Mesothelial cell of epicardium (in vitro differentiated cells): Measurements from ENCODE around the gene SHC1. TPM values are rescaled to one million over a fixed set of nuclear protein-coding genes. Genes with fewer than 3 reads are reported as not detected.

Experiments used
- DNase-seq, 2 experiments: peaks; one replicate each; pipeline ENCODE4 v3.0.0; 2021; ENCODE audit warnings: low spot score in 2 of 2; ENCODE audit not compliant: unreplicated experiment in 2 of 2
- H3K27ac Mint-ChIP-seq: 2 replicates; pipeline ENCODE4 v1.8.0; 2021; ENCODE audit warnings: mixed read lengths
- H3K27me3 Mint-ChIP-seq: 2 replicates; pipeline ENCODE4 v1.8.0; 2021; ENCODE audit warnings: low read depth, mixed read lengths
- H3K36me3 Mint-ChIP-seq: 2 replicates; pipeline ENCODE4 v1.8.0; 2021; ENCODE audit warnings: mixed read lengths
- H3K4me1 Mint-ChIP-seq: 2 replicates; pipeline ENCODE4 v1.8.0; 2021; ENCODE audit warnings: mixed read lengths
- H3K4me3 Mint-ChIP-seq: 2 replicates; pipeline ENCODE4 v1.8.0; 2021; ENCODE audit warnings: mild to moderate bottlenecking, moderate library complexity, mixed read lengths
- H3K9me3 Mint-ChIP-seq: 2 replicates; pipeline ENCODE4 v1.8.0; 2021; ENCODE audit warnings: mixed read lengths
- CTCF ChIP-seq: fragments of 200-600 bp; sonication (generic); IDR thresholded peaks from one replicate; pipeline ENCODE4 v1.5.0; 2021; ENCODE audit warnings: antibody characterized with exemption; ENCODE audit not compliant: unreplicated experiment
- total RNA-seq: library from RNA; stranded (reverse); gene quantifications from 3 replicates; pipeline ENCODE4 v1.2.1, GENCODE V29; 2021

Gene SHC1
- total RNA-seq, 1 donor from 2014 or later, result 115 TPM

GRCh38 chr1:155012776-155013602, 42.4 kb upstream of the SHC1 start:
- H3K27me3 Mint-ChIP-seq, result no peaks in the 10 kb centered on the region
- no peak for DNase-seq
- no peak for TF ChIP-seq CTCF
- no peaks in the 10 kb centered on the region for H3K9me3 Mint-ChIP-seq
- peaks cover 18% of the 10 kb centered on the region for H3K4me1 Mint-ChIP-seq
- H3K36me3 Mint-ChIP-seq, result no peaks in the 10 kb centered on the region
- H3K27ac Mint-ChIP-seq, result no peak overlapping the region
- no peak overlapping the region for H3K4me3 Mint-ChIP-seq

GRCh38 chr1:155012026-155012546, 41.5 kb upstream of the SHC1 start:
- peaks cover 16% of the 10 kb centered on the region for H3K4me1 Mint-ChIP-seq

GRCh38 chr1:155011437-155012025, 41.0 kb upstream of the SHC1 start:
- H3K27me3 Mint-ChIP-seq, result no peaks in the 10 kb centered on the region
- H3K4me1 Mint-ChIP-seq, result peaks cover 16% of the 10 kb centered on the region
- no peak overlapping the region for H3K27ac Mint-ChIP-seq

More at GRCh38 chr1:155012026-155012546, 41.5 kb upstream of the SHC1 start:
- H3K27me3 Mint-ChIP-seq, result no peaks in the 10 kb centered on the region
- DNase-seq, result no peak
- no peaks in the 10 kb centered on the region for H3K9me3 Mint-ChIP-seq
- no peak overlapping the region for H3K4me3 Mint-ChIP-seq
- TF ChIP-seq CTCF, result no peak
- no peak overlapping the region for H3K27ac Mint-ChIP-seq
- H3K36me3 Mint-ChIP-seq, result no peaks in the 10 kb centered on the region

GRCh38 chr1:155011004-155011416, 40.5 kb upstream of the SHC1 start:
- no peaks in the 10 kb centered on the region for H3K27me3 Mint-ChIP-seq
- no peak overlapping the region for H3K27ac Mint-ChIP-seq

More at GRCh38 chr1:155011437-155012025, 41.0 kb upstream of the SHC1 start:
- TF ChIP-seq CTCF, result no peak
- Mint-ChIP-seq H3K36me3 (no peaks in the 10 kb centered on the region), H3K4me3 (no peak overlapping the region), H3K9me3 (no peaks in the 10 kb centered on the region)
- no peak for DNase-seq

More at GRCh38 chr1:155011004-155011416, 40.5 kb upstream of the SHC1 start:
- peaks cover 16% of the 10 kb centered on the region for H3K4me1 Mint-ChIP-seq
- no peaks in the 10 kb centered on the region for H3K36me3 Mint-ChIP-seq
- no peaks in the 10 kb centered on the region for H3K9me3 Mint-ChIP-seq
- no peak for DNase-seq
- H3K4me3 Mint-ChIP-seq, result no peak overlapping the region
- TF ChIP-seq CTCF, result no peak
